ENCODE results near the gene RPTOR. TPM values are rescaled to one million over a fixed set of nuclear protein-coding genes. Genes with fewer than 3 reads are reported as not detected.

The RPTOR gene
- total RNA-seq, 6 donors from 2014 or later: 26.8 to 109 (median 36.8) TPM

DNA sequence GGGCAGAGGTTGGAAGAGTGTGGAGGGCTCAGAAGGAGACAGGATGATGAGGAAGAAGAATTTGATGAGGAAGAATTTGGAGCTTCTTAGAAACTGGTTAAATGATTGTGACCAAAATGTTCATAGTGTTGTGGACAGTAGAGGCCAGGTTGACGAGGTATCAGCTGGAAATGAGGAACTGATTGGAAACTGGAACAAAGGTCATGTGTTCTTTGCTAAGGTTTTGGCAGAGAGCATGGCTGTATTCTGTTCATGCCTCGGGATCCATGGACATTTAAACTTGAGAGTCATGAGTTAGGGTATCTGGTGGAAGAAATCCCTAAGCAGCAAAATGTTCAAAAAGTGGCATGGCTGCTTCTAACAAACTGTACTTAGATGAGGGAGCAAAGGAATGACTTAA is 466.3 kb downstream of the RPTOR start:
- peaks cover 0 to 7% (median 0%) of the 10 kb centered on the region in 4 donors for H3K9me3 ChIP-seq
- ATAC-seq (ENCODE audit: low FRiP score in 2 of 2) (no peak), DNase-seq (no peak)
- WGBS, 2 donors: 83 to 94% methylated on average over 2 of the region's 2 CpGs
- H3K27ac ChIP-seq: no peak overlapping the region
- TF ChIP-seq POLR2A (IDR thresholded peaks at IDR 0.05) (no peak), EP300 (IDR thresholded peaks at IDR 0.05) (no peak), POLR2AphosphoS5 (IDR thresholded peaks at IDR 0.05) (no peak)
- no peak overlapping the region for H3K4me3 ChIP-seq
- H3K36me3 ChIP-seq: no peaks in the 10 kb centered on the region
- H3K27me3 ChIP-seq: no peaks in the 10 kb centered on the region
- H3K4me1 ChIP-seq: no peaks in the 10 kb centered on the region

DNA sequence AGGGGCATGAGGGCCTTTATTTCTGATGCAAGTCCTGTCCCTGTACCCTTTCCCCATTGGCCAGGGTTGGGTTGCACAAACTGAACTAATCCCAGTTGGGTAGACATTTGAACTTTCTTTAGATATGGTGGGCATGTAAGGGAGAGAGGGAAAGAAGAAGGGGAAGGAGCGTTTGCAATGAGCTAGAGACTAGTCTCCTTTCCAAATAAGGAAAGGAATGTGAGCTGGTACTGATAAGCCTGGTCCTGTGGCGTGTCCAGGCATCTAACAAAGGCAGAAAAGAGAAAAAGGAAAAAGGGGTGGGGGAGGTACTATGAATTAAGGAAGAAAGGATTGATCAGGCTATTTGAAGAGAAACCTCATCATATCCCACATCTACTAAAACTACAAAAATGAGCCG is 467.3 kb downstream of the RPTOR start:
- no peaks in the 10 kb centered on the region for H3K36me3 ChIP-seq
- H3K27ac ChIP-seq: no peak overlapping the region
- H3K4me3 ChIP-seq: no peak overlapping the region
- ATAC-seq (ENCODE audit: low FRiP score in 2 of 2) (no peak), DNase-seq (no peak)
- H3K27me3 ChIP-seq: no peaks in the 10 kb centered on the region
- H3K9me3 ChIP-seq: peaks cover 0 to 7% (median 0%) of the 10 kb centered on the region in 4 donors
- no peaks in the 10 kb centered on the region for H3K4me1 ChIP-seq
- TF ChIP-seq POLR2AphosphoS5 (IDR thresholded peaks at IDR 0.05) (no peak), POLR2A (IDR thresholded peaks at IDR 0.05) (no peak), EP300 (IDR thresholded peaks at IDR 0.05) (no peak)
- TF ChIP-seq, protein P1, sequence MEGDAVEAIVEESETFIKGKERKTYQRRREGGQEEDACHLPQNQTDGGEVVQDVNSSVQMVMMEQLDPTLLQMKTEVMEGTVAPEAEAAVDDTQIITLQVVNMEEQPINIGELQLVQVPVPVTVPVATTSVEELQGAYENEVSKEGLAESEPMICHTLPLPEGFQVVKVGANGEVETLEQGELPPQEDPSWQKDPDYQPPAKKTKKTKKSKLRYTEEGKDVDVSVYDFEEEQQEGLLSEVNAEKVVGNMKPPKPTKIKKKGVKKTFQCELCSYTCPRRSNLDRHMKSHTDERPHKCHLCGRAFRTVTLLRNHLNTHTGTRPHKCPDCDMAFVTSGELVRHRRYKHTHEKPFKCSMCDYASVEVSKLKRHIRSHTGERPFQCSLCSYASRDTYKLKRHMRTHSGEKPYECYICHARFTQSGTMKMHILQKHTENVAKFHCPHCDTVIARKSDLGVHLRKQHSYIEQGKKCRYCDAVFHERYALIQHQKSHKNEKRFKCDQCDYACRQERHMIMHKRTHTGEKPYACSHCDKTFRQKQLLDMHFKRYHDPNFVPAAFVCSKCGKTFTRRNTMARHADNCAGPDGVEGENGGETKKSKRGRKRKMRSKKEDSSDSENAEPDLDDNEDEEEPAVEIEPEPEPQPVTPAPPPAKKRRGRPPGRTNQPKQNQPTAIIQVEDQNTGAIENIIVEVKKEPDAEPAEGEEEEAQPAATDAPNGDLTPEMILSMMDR (IDR thresholded peaks at IDR 0.05): no peak
- WGBS, 2 donors: 70 to 85% methylated on average over 3 of the region's 3 CpGs

DNA sequence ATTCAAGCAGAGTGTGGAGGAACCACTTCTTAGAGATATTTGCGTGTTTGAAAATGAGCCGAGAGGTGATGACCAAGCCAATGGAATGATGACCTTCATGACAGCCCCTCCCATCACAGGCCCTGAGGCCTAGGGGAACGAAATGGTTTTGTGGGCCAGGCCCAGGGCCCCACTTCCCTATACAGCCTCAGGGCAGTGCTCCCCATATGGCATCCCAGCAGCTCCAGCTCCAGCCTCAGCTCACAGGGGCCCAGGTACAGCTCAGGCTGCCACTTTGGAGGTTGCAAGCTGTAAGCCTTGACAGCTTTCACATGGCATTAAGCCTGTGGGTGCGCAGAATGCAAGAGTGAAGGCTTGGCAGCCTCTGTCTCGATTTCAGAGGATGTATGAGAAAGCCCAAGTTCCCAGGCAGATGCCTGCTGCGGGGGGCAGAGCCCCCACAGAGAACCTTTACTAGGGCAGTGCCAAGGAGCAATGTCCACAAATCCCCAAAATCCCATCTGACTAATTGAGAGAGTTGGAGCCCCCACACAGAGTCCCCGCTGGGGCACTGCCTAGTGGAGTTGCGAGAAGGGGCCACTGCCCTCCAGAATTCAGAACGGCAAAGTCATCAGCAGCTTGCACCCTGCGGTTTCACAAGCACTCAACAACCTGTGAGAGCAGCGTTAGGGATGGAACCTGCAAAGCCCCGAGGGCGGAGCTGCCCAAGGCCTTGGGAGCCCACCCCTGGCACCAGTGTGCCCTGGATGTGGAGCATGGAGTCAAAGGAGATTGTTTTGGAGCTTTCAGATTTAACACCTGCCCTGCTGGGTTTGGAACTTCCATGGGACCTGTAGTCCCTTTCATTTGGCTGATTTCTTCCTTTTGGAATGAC is 468.2 kb downstream of the RPTOR start:
- Histone ChIP-seq H3K4me3 (no peak overlapping the region), H3K9me3 (peaks cover 0 to 7% (median 0%) of the 10 kb centered on the region in 4 donors), H3K27ac (no peak overlapping the region), H3K27me3 (no peaks in the 10 kb centered on the region), H3K4me1 (peaks cover 4 to 6% (median 6%) of the 10 kb centered on the region in 4 donors), H3K36me3 (no peaks in the 10 kb centered on the region)
- TF ChIP-seq POLR2A (IDR thresholded peaks at IDR 0.05): no peak
- no peak for TF ChIP-seq POLR2AphosphoS5 (IDR thresholded peaks at IDR 0.05)
- TF ChIP-seq, protein P1 (IDR thresholded peaks at IDR 0.05): no peak
- TF ChIP-seq EP300 (IDR thresholded peaks at IDR 0.05): no peak
- 89 to 91% methylated on average over 8 to 13 of the region's 13 CpGs for WGBS, 2 donors
- DNase-seq (peak in 1 of 2 donors; percentile 29), ATAC-seq (ENCODE audit: low FRiP score in 2 of 2) (no peak)

DNA sequence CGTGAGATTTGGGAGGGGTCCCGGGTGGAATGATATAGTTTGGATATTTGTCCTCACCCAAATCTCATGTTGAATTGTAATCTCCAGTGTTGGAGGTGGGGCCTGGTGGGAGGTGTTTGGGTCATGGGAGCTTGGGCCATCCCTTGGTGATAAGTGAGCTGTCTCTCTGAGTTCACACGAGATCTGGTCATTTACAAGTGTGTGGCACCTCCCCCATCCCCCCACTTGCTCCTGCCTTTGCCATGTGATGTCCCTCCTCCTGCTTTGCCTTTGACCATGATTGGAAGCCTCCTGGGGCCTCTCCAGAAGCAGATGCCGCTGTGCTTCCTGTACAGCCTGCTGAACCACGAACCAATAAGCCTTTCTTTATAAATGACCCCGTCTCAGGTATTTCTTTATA is 469.0 kb downstream of the RPTOR start:
- H3K36me3 ChIP-seq: no peaks in the 10 kb centered on the region
- peaks cover 0 to 7% (median 0%) of the 10 kb centered on the region in 4 donors for H3K9me3 ChIP-seq
- H3K4me3 ChIP-seq: no peak overlapping the region
- no peak overlapping the region for H3K27ac ChIP-seq
- DNase-seq (no peak), ATAC-seq (ENCODE audit: low FRiP score in 2 of 2) (no peak)
- TF ChIP-seq POLR2AphosphoS5 (IDR thresholded peaks at IDR 0.05) (no peak), POLR2A (IDR thresholded peaks at IDR 0.05) (no peak), EP300 (IDR thresholded peaks at IDR 0.05) (no peak)
- TF ChIP-seq, protein P1 (IDR thresholded peaks at IDR 0.05): no peak
- no peaks in the 10 kb centered on the region for H3K27me3 ChIP-seq
- H3K4me1 ChIP-seq: peaks cover 10 to 15% (median 13%) of the 10 kb centered on the region in 4 donors
- WGBS, 2 donors: 85 to 92% methylated on average over 6 of the region's 6 CpGs

DNA sequence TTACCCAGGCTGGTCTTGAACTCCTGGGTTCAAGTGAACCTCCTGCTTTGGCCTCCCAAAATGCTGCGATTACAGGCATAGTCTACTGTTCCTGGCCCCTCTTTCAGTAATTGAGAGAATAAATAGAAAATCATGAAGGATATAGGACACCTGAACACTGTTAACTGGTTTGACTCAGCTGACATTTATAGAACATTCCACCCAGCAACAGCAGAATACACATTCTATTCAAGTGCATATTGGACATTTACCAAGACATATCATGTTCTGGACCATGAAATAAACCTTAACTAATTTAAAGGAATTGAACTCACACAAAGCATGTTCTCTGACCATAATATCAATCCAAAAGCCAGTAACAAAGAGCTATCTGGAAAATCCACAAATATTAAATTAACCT is 470.5 kb downstream of the RPTOR start:
- 93 to 94% methylated on average over 1 of the region's 1 CpG for WGBS, 2 donors
- TF ChIP-seq EP300 (IDR thresholded peaks at IDR 0.05) (no peak), POLR2AphosphoS5 (IDR thresholded peaks at IDR 0.05) (no peak), POLR2A (IDR thresholded peaks at IDR 0.05) (no peak)
- TF ChIP-seq, protein P1 (IDR thresholded peaks at IDR 0.05): no peak
- DNase-seq: no peak
- H3K27ac ChIP-seq: no peak overlapping the region
- no peak overlapping the region for H3K4me3 ChIP-seq
- no peak for ATAC-seq (ENCODE audit: low FRiP score in 2 of 2)
- no peaks in the 10 kb centered on the region for H3K36me3 ChIP-seq
- H3K9me3 ChIP-seq: peaks cover 0 to 7% (median 0%) of the 10 kb centered on the region in 4 donors
- H3K4me1 ChIP-seq: peaks cover 18 to 28% (median 26%) of the 10 kb centered on the region in 4 donors
- H3K27me3 ChIP-seq: no peaks in the 10 kb centered on the region

Small RNA genes lying within 50 kb of the gene (small RNA-seq; reads per million reads assigned to genes)
- 0 to 0.29 (median 0) reads per million in 4 donors for gene AC120024.2
- gene AC120024.3: 0 reads per million in 4 donors

Other genes with a start within 250 kb of the RPTOR start
- 10 to 100 TPM; 16.7 to 93.2 (median 25.6) TPM for gene ENDOV, start 129.7 kb upstream of the RPTOR start, total RNA-seq
- gene NPTX1, start 68.2 kb upstream of the RPTOR start, total RNA-seq: 10 to 100 TPM in 1 of 6 donors, 1 to 10 TPM in 4, under 1 TPM in 1; 0.39 to 11.5 (median 2.5) TPM

All from upper lobe of left lung (tissue), 6 donors.